DND-41 (cell line): ENCODE measurements around the gene MXI1.

Experiments
- EZH2 ChIP-seq: IDR thresholded peaks from 3 replicates; pipeline ENCODE4 v1.6.1; 2012; ENCODE audit warnings: borderline replicate concordance, low read depth, mild to moderate bottlenecking, moderate library complexity, low read length, inconsistent platforms; ENCODE audit not compliant: severe bottlenecking
- TF ChIP-seq, protein P1 (sequence below): IDR thresholded peaks from 2 replicates; pipeline ENCODE4 v1.5.1; 2012; ENCODE audit warnings: borderline replicate concordance, low read length, moderate library complexity, mild to moderate bottlenecking; ENCODE audit not compliant: poor library complexity, severe bottlenecking; ENCODE audit errors: extremely low read depth

- TF ChIP-seq EZH2: no peak
- TF ChIP-seq, protein P1, sequence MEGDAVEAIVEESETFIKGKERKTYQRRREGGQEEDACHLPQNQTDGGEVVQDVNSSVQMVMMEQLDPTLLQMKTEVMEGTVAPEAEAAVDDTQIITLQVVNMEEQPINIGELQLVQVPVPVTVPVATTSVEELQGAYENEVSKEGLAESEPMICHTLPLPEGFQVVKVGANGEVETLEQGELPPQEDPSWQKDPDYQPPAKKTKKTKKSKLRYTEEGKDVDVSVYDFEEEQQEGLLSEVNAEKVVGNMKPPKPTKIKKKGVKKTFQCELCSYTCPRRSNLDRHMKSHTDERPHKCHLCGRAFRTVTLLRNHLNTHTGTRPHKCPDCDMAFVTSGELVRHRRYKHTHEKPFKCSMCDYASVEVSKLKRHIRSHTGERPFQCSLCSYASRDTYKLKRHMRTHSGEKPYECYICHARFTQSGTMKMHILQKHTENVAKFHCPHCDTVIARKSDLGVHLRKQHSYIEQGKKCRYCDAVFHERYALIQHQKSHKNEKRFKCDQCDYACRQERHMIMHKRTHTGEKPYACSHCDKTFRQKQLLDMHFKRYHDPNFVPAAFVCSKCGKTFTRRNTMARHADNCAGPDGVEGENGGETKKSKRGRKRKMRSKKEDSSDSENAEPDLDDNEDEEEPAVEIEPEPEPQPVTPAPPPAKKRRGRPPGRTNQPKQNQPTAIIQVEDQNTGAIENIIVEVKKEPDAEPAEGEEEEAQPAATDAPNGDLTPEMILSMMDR: no peak
These were observed 93.1 kb downstream of the MXI1 start for GRCh38 chr10:110300486-110300986.
